A549 (cell line): ENCODE measurements around the gene CD19. TPM values are rescaled to one million over a fixed set of nuclear protein-coding genes. Genes with fewer than 3 reads are reported as not detected.
"Not testable (repeated sequence)": the region's sequence is repeated elsewhere in the genome, so short reads cannot be mapped to it uniquely, and the experiment has no call there.

Experiments used
- ATAC-seq, 2 experiments: fragments of 200-7000 bp in 1 of 2; fragments of >200 bp in 1 of 2; cut with Nextera tagmentation in 1 of 2; cut with Tn5 transposase in 1 of 2; 3 replicates each; pipeline versions ENCODE4 v1.8.0 to v1.9.1; 2018 to 2020; ENCODE audit warnings: mild to moderate bottlenecking in 1 of 2, moderate library complexity in 1 of 2
- CTCF ChIA-PET: fragments of 300-600 bp; sonication (Branson Sonifier 250); formaldehyde crosslinking; extraction: SDS; loops from one replicate; lab custom pipeline; 2021; ENCODE audit warnings: antibody characterized with exemption, inconsistent platforms; lab: Yijun Ruan, JAX
- POLR2A ChIA-PET: fragments of 350-600 bp; formaldehyde crosslinking; extraction: SDS; loops from one replicate; lab custom pipeline; 2021; ENCODE audit warnings: antibody characterized with exemption, inconsistent platforms; lab: Yijun Ruan, JAX
- DNase-seq, 2 experiments: peaks; one replicate each; pipeline versions ENCODE4 v3.0.0 to v3.0.0-alpha.2; 2011 to 2016; ENCODE audit warnings: low read depth in 1 of 2, low spot score in 1 of 2
- FAIRE-seq: peaks from 2 replicates; lab custom pipeline; 2011; peaks lifted over from hg19 to GRCh38; lab: Jason Lieb, UNC
- H3K27ac ChIP-seq, 2 experiments: fragments of >200 bp; sonication (Bioruptor Twin); formaldehyde crosslinking; 3 replicates each; pipeline ENCODE4 v1.5.1; 2016 to 2017
- H3K4me1 ChIP-seq: fragments of >200 bp; sonication (Bioruptor Twin); formaldehyde crosslinking; 3 replicates; pipeline ENCODE4 v1.6.1; 2016
- H3K4me2 ChIP-seq: fragments of >200 bp; sonication (Bioruptor Twin); formaldehyde crosslinking; 3 replicates; pipeline ENCODE4 v1.6.1; 2016
- H3K4me3 ChIP-seq: fragments of >200 bp; sonication (Bioruptor Twin); formaldehyde crosslinking; 3 replicates; pipeline ENCODE4 v1.5.1; 2016
- H3K9me3 ChIP-seq: fragments of >200 bp; sonication (Bioruptor Twin); formaldehyde crosslinking; 3 replicates; pipeline ENCODE4 v1.6.1; 2016
- BHLHE40 ChIP-seq: IDR thresholded peaks from 2 replicates; pipeline ENCODE4 v1.6.1; 2012; ENCODE audit warnings: low read depth, low read length, inconsistent platforms
- CBX8 ChIP-seq: fragments of 200-600 bp; sonication (generic); IDR thresholded peaks from 2 replicates; pipeline ENCODE4 v1.6.1; 2016
- CEBPB ChIP-seq, 2 experiments: fragments of >200 bp in 1 of 2; sonication (Bioruptor Twin) in 1 of 2; formaldehyde crosslinking in 1 of 2; IDR thresholded peaks; 2 replicates each; pipeline ENCODE4 v1.6.1; 2012 to 2016
- CHD2 ChIP-seq: fragments of 150-350 bp; IDR thresholded peaks from 2 replicates; pipeline ENCODE4 v1.6.1; 2014; ENCODE audit warnings: low read length; ENCODE audit not compliant: partially characterized antibody
- CHD4 ChIP-seq: fragments of 200-600 bp; sonication (generic); IDR thresholded peaks from 2 replicates; pipeline ENCODE4 v1.6.1; 2016; ENCODE audit warnings: antibody characterized with exemption, mild to moderate bottlenecking, borderline replicate concordance
- FOSL2 ChIP-seq, 2 experiments: fragments of 450-650 bp in 1 of 2; fragments of >200 bp in 1 of 2; sonication (Bioruptor Twin) in 1 of 2; formaldehyde crosslinking; IDR thresholded peaks; 2 replicates each; pipeline versions ENCODE4 v1.5.0 to v1.6.1; 2016 to 2020; ENCODE audit warnings: mild to moderate bottlenecking in 1 of 2, moderate library complexity in 1 of 2
- HDAC2 ChIP-seq: fragments of 200-600 bp; sonication (generic); IDR thresholded peaks from 2 replicates; pipeline ENCODE4 v1.6.1; 2016
- HOXA7 ChIP-seq: fragments of 250-450 bp; sonication (Bioruptor Pico); IDR thresholded peaks from 2 replicates; pipeline ENCODE4 v1.5.0; 2020; ENCODE audit warnings: mild to moderate bottlenecking, moderate library complexity
- JUN ChIP-seq, 2 experiments: fragments of >200 bp; sonication (Bioruptor Twin); formaldehyde crosslinking; IDR thresholded peaks; 2 replicates in 1 of 2; 3 replicates in 1 of 2; pipeline ENCODE4 v1.6.1; 2016 to 2017
- JUNB ChIP-seq: fragments of >200 bp; sonication (Bioruptor Twin); formaldehyde crosslinking; IDR thresholded peaks from 2 replicates; pipeline ENCODE4 v1.6.1; 2016
- PHF8 ChIP-seq: fragments of 200-600 bp; sonication (generic); IDR thresholded peaks from 2 replicates; pipeline ENCODE4 v1.6.1; 2016; ENCODE audit warnings: low read depth, mild to moderate bottlenecking, antibody characterized with exemption, moderate library complexity, borderline replicate concordance
- POLR2AphosphoS2 ChIP-seq: conservative IDR thresholded peaks from 2 replicates; pipeline ENCODE4 v1.6.1; 2012; ENCODE audit warnings: low read length, improper control_type of control experiment, inconsistent platforms
- RAD21 ChIP-seq, 2 experiments: fragments of >200 bp in 1 of 2; sonication (Bioruptor Twin) in 1 of 2; formaldehyde crosslinking in 1 of 2; IDR thresholded peaks in 1 of 2; conservative IDR thresholded peaks in 1 of 2; 2 replicates in 1 of 2; 3 replicates in 1 of 2; pipeline ENCODE4 v1.6.1; 2012 to 2018; ENCODE audit warnings: inconsistent platforms in 1 of 2
- RARB ChIP-seq: fragments of 250-450 bp; sonication (Bioruptor Pico); IDR thresholded peaks from 2 replicates; pipeline ENCODE4 v1.8.0; 2021; ENCODE audit warnings: mild to moderate bottlenecking, moderate library complexity
- SMC3 ChIP-seq: fragments of >200 bp; sonication (Bioruptor Twin); formaldehyde crosslinking; IDR thresholded peaks from 3 replicates; pipeline ENCODE4 v1.6.1; 2018; ENCODE audit warnings: inconsistent platforms
- ZNF302 ChIP-seq: fragments of 250-450 bp; sonication (Bioruptor Pico); IDR thresholded peaks from 2 replicates; pipeline ENCODE4 v1.9.0; 2021; ENCODE audit warnings: inconsistent platforms, mild to moderate bottlenecking, moderate library complexity
- WGBS: methylation state at CpG from one replicate; pipeline ENCODE4 v1.1.6; 2017; ENCODE audit errors: missing lambda C conversion rate; 5-methylcytosine and 5-hydroxymethylcytosine counted together
- polyA plus RNA-seq, 4 experiments: library from polyadenylated mRNA; depleted of rRNA in 3 of 4; stranded (reverse); fragments of >200 nt; fragmentation: RNase III in 1 of 4; extraction: RNeasy Plus Mini Kit Qiagen cat#74134 plus additional on column Dnase treatment in 1 of 4; gene quantifications; 2 replicates in 3 of 4; 3 replicates in 1 of 4; pipeline ENCODE4 v1.2.3, GENCODE V29; 2011 to 2017
- TF ChIP-seq, protein P1 (sequence below): fragments of >200 bp; sonication (Bioruptor Twin); formaldehyde crosslinking; IDR thresholded peaks from 3 replicates; pipeline ENCODE4 v1.6.1; 2016
- TF ChIP-seq, protein P2 (sequence below): IDR thresholded peaks from 2 replicates; pipeline ENCODE4 v1.6.1; 2012; ENCODE audit warnings: low read depth, borderline replicate concordance
- TF ChIP-seq, protein P3 (sequence below): IDR thresholded peaks from 2 replicates; pipeline ENCODE4 v1.6.1; 2012
- TF ChIP-seq, protein P4 (sequence below): fragments of >200 bp; sonication (Bioruptor Twin); formaldehyde crosslinking; IDR thresholded peaks from 3 replicates; pipeline ENCODE4 v1.5.1; 2016

CD19 gene
- polyA plus RNA-seq, 2 of the 4 experiments (the other 2 are of a cell fraction): not detected

DNA sequence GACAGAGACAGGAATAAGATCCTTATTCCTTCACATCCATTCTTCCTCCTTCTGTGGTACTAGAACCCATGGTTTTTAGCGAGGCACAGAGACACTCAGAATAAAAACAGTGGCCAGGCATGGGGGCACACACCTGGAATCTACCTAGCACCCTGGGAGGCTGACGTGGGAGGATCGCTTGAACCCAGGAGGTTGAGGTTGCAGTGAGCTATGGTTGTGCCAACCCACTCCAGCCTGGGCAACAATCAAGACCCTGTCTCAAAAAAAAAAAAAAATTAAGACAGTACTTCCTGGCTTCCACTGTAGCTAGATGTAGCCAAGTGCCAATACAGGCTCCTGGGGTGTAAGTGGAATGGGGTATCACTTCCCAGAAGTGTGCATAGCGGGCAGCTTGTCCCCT lies 35.4 kb downstream of the CD19 start:
- TF ChIP-seq PHF8 (no peak), HDAC2 (no peak), RARB (CRISPR knock-in tag) (no peak), SMC3 (no peak), JUNB (no peak), CHD4 (no peak), CEBPB (IDR thresholded peaks at IDR 0.05) (no peak), BHLHE40 (no peak), FOSL2 (IDR thresholded peaks at IDR 0.05) (no peak), FOSL2 (CRISPR knock-in tag; IDR thresholded peaks at IDR 0.05) (no peak), CBX8 (no peak), CHD2 (no peak), JUN (IDR thresholded peaks at IDR 0.05) (no peak)
- TF ChIP-seq, protein P1, sequence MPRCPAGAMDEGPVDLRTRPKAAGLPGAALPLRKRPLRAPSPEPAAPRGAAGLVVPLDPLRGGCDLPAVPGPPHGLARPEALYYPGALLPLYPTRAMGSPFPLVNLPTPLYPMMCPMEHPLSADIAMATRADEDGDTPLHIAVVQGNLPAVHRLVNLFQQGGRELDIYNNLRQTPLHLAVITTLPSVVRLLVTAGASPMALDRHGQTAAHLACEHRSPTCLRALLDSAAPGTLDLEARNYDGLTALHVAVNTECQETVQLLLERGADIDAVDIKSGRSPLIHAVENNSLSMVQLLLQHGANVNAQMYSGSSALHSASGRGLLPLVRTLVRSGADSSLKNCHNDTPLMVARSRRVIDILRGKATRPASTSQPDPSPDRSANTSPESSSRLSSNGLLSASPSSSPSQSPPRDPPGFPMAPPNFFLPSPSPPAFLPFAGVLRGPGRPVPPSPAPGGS: no peak
- TF ChIP-seq, protein P2, sequence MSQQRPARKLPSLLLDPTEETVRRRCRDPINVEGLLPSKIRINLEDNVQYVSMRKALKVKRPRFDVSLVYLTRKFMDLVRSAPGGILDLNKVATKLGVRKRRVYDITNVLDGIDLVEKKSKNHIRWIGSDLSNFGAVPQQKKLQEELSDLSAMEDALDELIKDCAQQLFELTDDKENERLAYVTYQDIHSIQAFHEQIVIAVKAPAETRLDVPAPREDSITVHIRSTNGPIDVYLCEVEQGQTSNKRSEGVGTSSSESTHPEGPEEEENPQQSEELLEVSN: no peak
- no peak for FAIRE-seq
- ChIA-PET CTCF (interaction anchor here (2.5 kb wide), 1 partner anchor 11 kb away, joined by 13 read pairs; no protein-coding TSS in a partner anchor), POLR2A (no interaction called here)
- no peak for DNase-seq
- ATAC-seq: no peak
- no peak overlapping the region for H3K27ac ChIP-seq
- H3K9me3 ChIP-seq: no peaks in the 10 kb centered on the region
- no peaks in the 10 kb centered on the region for H3K4me1 ChIP-seq
- no peak overlapping the region for H3K4me2 ChIP-seq
- no peak overlapping the region for H3K4me3 ChIP-seq
- 88% methylated on average over 4 of the region's 4 CpGs for WGBS

DNA sequence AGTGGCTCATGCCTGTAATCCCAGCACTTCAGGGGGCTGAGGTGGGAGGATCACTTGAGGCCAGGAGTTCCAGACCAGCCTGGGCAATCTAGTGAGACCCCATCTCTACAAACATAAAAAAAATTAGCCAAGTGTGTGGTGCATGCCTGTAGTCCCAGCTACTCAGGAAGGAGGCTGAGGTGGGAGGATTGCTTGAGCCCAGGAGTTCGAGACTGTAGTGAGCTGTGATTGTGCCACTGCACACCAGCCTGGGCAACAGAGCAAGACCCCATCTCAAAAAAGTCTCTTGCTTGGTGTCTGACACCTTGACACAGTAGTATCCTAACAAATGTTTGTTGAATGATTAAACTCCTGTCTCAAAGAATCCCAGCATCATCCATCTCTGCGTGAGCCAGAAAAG lies 37.9 kb downstream of the CD19 start:
- DNase-seq, POLR2A ChIA-PET: not testable (repeated sequence)

DNA sequence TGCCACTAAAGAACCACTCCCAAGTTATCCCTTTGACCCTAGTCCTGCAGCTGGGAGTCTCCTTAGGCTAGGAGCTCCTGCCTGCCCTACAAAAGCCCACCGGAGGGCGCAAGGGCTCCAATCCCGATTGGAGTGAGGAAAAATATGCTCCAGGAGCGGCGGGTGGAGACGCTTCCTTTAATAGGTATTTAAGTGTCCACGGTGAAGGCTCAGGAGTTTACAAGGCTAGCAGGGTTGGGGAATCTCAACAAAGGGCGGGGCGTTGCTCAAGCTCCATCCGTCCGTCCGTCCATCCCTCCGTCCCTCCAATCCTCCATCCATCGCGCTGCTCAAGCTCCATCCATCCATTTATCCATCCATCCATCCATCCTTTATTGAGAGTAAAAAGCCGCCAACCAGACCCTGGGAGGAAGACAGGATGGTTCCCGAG lies 42.3 kb downstream of the CD19 start:
- WGBS: 1% methylated on average over 17 of the region's 17 CpGs
- DNase-seq (peak; percentile 73 to 75), FAIRE-seq (no peak)
- ChIA-PET POLR2A (interaction anchor here (0.6 to 1.3 kb wide), 7 partner anchors 10 to 727 kb away, joined by 3 to 7 read pairs (median 3); partner anchors contain the start of genes ATXN2L, LAT and NFATC2IP), CTCF (interaction anchor here (0.5 to 2.6 kb wide), 30 partner anchors 8 to 750 kb away, joined by 3 to 15 read pairs (median 4); partner anchors contain the start of genes LAT and TUFM)
- Histone ChIP-seq H3K9me3 (no peaks in the 10 kb centered on the region), H3K4me1 (peaks cover 9% of the 10 kb centered on the region; the same call in 2 of the 3 replicates), H3K27ac (peak overlapping the region; percentile 87 to 88), H3K4me2 (peak overlapping the region; percentile 75)
- TF ChIP-seq, protein P3, sequence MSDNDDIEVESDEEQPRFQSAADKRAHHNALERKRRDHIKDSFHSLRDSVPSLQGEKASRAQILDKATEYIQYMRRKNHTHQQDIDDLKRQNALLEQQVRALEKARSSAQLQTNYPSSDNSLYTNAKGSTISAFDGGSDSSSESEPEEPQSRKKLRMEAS: no peak
- TF ChIP-seq RAD21 (conservative IDR thresholded peaks at IDR 0.05 in 1 of 2, IDR thresholded peaks at IDR 0.05 in 1 of 2) (peak; percentile 66 to 69), POLR2AphosphoS2 (no peak), SMC3 (peak; percentile 69), HOXA7 (CRISPR knock-in tag) (no peak), ZNF302 (no peak)
- TF ChIP-seq, protein P4, sequence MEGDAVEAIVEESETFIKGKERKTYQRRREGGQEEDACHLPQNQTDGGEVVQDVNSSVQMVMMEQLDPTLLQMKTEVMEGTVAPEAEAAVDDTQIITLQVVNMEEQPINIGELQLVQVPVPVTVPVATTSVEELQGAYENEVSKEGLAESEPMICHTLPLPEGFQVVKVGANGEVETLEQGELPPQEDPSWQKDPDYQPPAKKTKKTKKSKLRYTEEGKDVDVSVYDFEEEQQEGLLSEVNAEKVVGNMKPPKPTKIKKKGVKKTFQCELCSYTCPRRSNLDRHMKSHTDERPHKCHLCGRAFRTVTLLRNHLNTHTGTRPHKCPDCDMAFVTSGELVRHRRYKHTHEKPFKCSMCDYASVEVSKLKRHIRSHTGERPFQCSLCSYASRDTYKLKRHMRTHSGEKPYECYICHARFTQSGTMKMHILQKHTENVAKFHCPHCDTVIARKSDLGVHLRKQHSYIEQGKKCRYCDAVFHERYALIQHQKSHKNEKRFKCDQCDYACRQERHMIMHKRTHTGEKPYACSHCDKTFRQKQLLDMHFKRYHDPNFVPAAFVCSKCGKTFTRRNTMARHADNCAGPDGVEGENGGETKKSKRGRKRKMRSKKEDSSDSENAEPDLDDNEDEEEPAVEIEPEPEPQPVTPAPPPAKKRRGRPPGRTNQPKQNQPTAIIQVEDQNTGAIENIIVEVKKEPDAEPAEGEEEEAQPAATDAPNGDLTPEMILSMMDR: peak; percentile 70
- TF ChIP-seq, all 56 proteins: peak for 3
- H3K4me3 ChIP-seq: peak overlapping the region; percentile 65
- ATAC-seq: peak; percentile 78 to 84

More for the DNA sequence above, 37.9 kb downstream of the CD19 start:
- not testable (repeated sequence) for H3K4me3 ChIP-seq, H3K27ac ChIP-seq, ATAC-seq, H3K9me3 ChIP-seq, H3K4me1 ChIP-seq, FAIRE-seq, H3K4me2 ChIP-seq
- CTCF ChIA-PET: interaction anchor here (0.8 to 1.7 kb wide), 3 partner anchors 8 to 20 kb away, joined by 3 to 6 read pairs (median 3); no protein-coding TSS in a partner anchor
- 62% methylated on average over 2 of the region's 2 CpGs for WGBS
